Gastroesophageal sphincter (tissue), 4 donors: ENCODE data around the gene DCK. TPM values are rescaled to one million over a fixed set of nuclear protein-coding genes. Genes with fewer than 3 reads are reported as not detected.

Experiments
- ATAC-seq: fragments of 150-250 bp; one replicate; pipeline ENCODE4 v1.9.1; 2016; ENCODE audit warnings: mild to moderate bottlenecking, moderate library complexity
- H3K27ac ChIP-seq, 4 donors: fragments of 200-600 bp; sonication (generic) in 3 of 4; 1 replicate in 3 of 4; 2 replicates in 1 of 4; pipeline ENCODE4 v1.5.1; 2016 to 2019
- H3K27me3 ChIP-seq: fragments of 200-600 bp; sonication (generic); one replicate; pipeline ENCODE4 v1.5.1; 2019
- H3K36me3 ChIP-seq, 2 donors: fragments of 200-600 bp; sonication (generic); one replicate each; pipeline ENCODE4 v1.5.1; 2019; ENCODE audit warnings: control low read depth in 1 of 2
- H3K4me1 ChIP-seq, 3 donors: fragments of 200-600 bp; sonication (generic); 1 replicate in 2 of 3; 2 replicates in 1 of 3; pipeline ENCODE4 v1.5.1; 2016 to 2019; ENCODE audit warnings: control low read depth in 2 of 3
- H3K4me3 ChIP-seq, 2 donors: fragments of 200-600 bp; sonication (generic); one replicate each; pipeline ENCODE4 v1.5.1; 2019; ENCODE audit warnings: mild to moderate bottlenecking in 1 of 2, moderate library complexity in 1 of 2
- H3K9me3 ChIP-seq, 3 donors: fragments of 200-600 bp; sonication (generic); one replicate each; pipeline ENCODE4 v1.5.1; 2017 to 2019; ENCODE audit warnings: control low read depth in 2 of 3
- CTCF ChIP-seq, 4 experiments: fragments of 200-600 bp in 2 of 4; fragments of 450-650 bp in 2 of 4; sonication (generic) in 1 of 4; IDR thresholded peaks; one replicate each; pipeline ENCODE4 v1.5.1; 2017 to 2019; ENCODE audit warnings: antibody characterized with exemption in 4 of 4, mild to moderate bottlenecking in 2 of 4, moderate library complexity in 2 of 4
- EP300 ChIP-seq: sonication (generic); formaldehyde crosslinking; IDR thresholded peaks from one replicate; pipeline ENCODE4 v1.6.1; 2017; ENCODE audit warnings: antibody characterized with exemption, mild to moderate bottlenecking
- POLR2A ChIP-seq, 2 donors: fragments of 450-650 bp; IDR thresholded peaks; one replicate each; pipeline ENCODE4 v1.6.1; 2017; ENCODE audit warnings: antibody characterized with exemption in 2 of 2, mild to moderate bottlenecking in 2 of 2, moderate library complexity in 1 of 2
- POLR2AphosphoS5 ChIP-seq: sonication (generic); formaldehyde crosslinking; IDR thresholded peaks from one replicate; pipeline ENCODE4 v1.6.1; 2017; ENCODE audit warnings: antibody characterized with exemption
- WGBS, 2 donors: methylation state at CpG; one replicate each; pipeline ENCODE4 v1.1.5; 2018; ENCODE audit warnings: low coverage in 1 of 2; 5-methylcytosine and 5-hydroxymethylcytosine counted together
- total RNA-seq, 4 donors: library from RNA; depleted of rRNA; stranded (reverse); fragments of >200 nt; gene quantifications; one replicate each; pipeline ENCODE4 v1.1.0, GENCODE V29; 2016

Gene DCK
- total RNA-seq, 4 donors from 2014 or later: 13.2 to 24.9 (median 21.7) TPM

- H3K4me3 ChIP-seq: no peak overlapping the region
- ATAC-seq: no peak
- 90 to 100% methylated on average over 1 of the region's 1 CpG for WGBS, 2 donors
- no peaks in the 10 kb centered on the region for H3K36me3 ChIP-seq
- TF ChIP-seq POLR2AphosphoS5 (no peak), CTCF (IDR thresholded peaks at IDR 0.05) (no peak), EP300 (no peak), POLR2A (IDR thresholded peaks at IDR 0.05) (no peak)
- no peaks in the 10 kb centered on the region for H3K27me3 ChIP-seq
- H3K4me1 ChIP-seq: no peaks in the 10 kb centered on the region
- H3K9me3 ChIP-seq: no peaks in the 10 kb centered on the region
- H3K27ac ChIP-seq: no peak overlapping the region
Observed at GRCh38 chr4:70984589-70984988, 8.9 kb upstream of the DCK start.

GRCh38 chr4:70991596-70991995 is 1.9 kb upstream of the DCK start:
- TF ChIP-seq POLR2AphosphoS5 (no peak), POLR2A (IDR thresholded peaks at IDR 0.05) (no peak), CTCF (IDR thresholded peaks at IDR 0.05) (no peak)
- 88 to 89% methylated on average over 2 of the region's 2 CpGs for WGBS, 2 donors

GRCh38 chr4:70992391-70992881 is 1.0 kb upstream of the DCK start:
- Histone ChIP-seq H3K27ac (peak overlapping the region in 3 of 4 donors; percentile 85 to 88 (median 86)), H3K36me3 (no peaks in the 10 kb centered on the region), H3K4me3 (peak overlapping the region; percentile 65 to 76), H3K9me3 (no peaks in the 10 kb centered on the region), H3K4me1 (peaks cover 0 to 39% (median 0%) of the 10 kb centered on the region in 3 donors), H3K27me3 (no peaks in the 10 kb centered on the region)
- ATAC-seq: no peak
- 63 to 81% methylated on average over 4 of the region's 5 CpGs for WGBS, 2 donors
- TF ChIP-seq CTCF (IDR thresholded peaks at IDR 0.05) (no peak), EP300 (no peak), POLR2AphosphoS5 (no peak), POLR2A (IDR thresholded peaks at IDR 0.05) (no peak)

More at GRCh38 chr4:70991596-70991995, 1.9 kb upstream of the DCK start:
- no peaks in the 10 kb centered on the region for H3K27me3 ChIP-seq
- no peaks in the 10 kb centered on the region for H3K9me3 ChIP-seq
- no peak for ATAC-seq
- H3K36me3 ChIP-seq: no peaks in the 10 kb centered on the region
- peaks cover 0 to 36% (median 0%) of the 10 kb centered on the region in 3 donors for H3K4me1 ChIP-seq
- H3K4me3 ChIP-seq: no peak overlapping the region
- no peak overlapping the region for H3K27ac ChIP-seq

GRCh38 chr4:70994069-70994366 is 569 bp downstream of the DCK start:
- WGBS, 2 donors: 3 to 11% methylated on average over 1 to 10 of the region's 11 CpGs
- Histone ChIP-seq H3K4me3 (peak overlapping the region; percentile 65 to 76), H3K9me3 (no peaks in the 10 kb centered on the region), H3K27ac (peak overlapping the region; percentile 31 to 88 (median 86)), H3K27me3 (no peaks in the 10 kb centered on the region), H3K36me3 (peaks cover 0 to 7% of the 10 kb centered on the region in 2 donors), H3K4me1 (peaks cover 0 to 39% (median 0%) of the 10 kb centered on the region in 3 donors)
- TF ChIP-seq CTCF (IDR thresholded peaks at IDR 0.05): no peak
- no peak for TF ChIP-seq POLR2AphosphoS5
- TF ChIP-seq POLR2A (IDR thresholded peaks at IDR 0.05): no peak
- TF ChIP-seq EP300: no peak
- ATAC-seq: no peak

- H3K4me3 ChIP-seq: peak overlapping the region; percentile 65 to 76
- no peak for ATAC-seq
- H3K4me1 ChIP-seq: peaks cover 0 to 39% (median 0%) of the 10 kb centered on the region in 3 donors
- peak overlapping the region in 3 of 4 donors; percentile 85 to 88 (median 86) for H3K27ac ChIP-seq
- 74 to 80% methylated on average over 9 to 10 of the region's 10 CpGs for WGBS, 2 donors
- no peak for TF ChIP-seq CTCF (IDR thresholded peaks at IDR 0.05)
- no peak for TF ChIP-seq POLR2AphosphoS5
- no peak for TF ChIP-seq EP300
- TF ChIP-seq POLR2A (IDR thresholded peaks at IDR 0.05): no peak
- peaks cover 0 to 12% of the 10 kb centered on the region in 2 donors for H3K36me3 ChIP-seq
- no peaks in the 10 kb centered on the region for H3K27me3 ChIP-seq
- H3K9me3 ChIP-seq: no peaks in the 10 kb centered on the region
Observed at GRCh38 chr4:70994387-70995099, 1.1 kb downstream of the DCK start.
